K562 (cell line): Measurements from ENCODE around the gene TRNP1. TPM values are rescaled to one million over a fixed set of nuclear protein-coding genes. Genes with fewer than 3 reads are reported as not detected.

Experiments
- ATAC-seq: fragments of 200-7000 bp; cut with Tn5 transposase; 3 replicates; pipeline ENCODE4 v1.9.1; 2020; ENCODE audit warnings: moderate library complexity
- BruUV-seq: library from RNA; stranded (reverse); fragments of 400-500 nt; replicated peaks from 2 replicates; lab custom pipeline; 2021; lab: Mats Ljungman, UMichigan
- CTCF ChIA-PET: fragments of 300-600 bp; formaldehyde crosslinking; extraction: SDS; loops from one replicate; lab custom pipeline; 2021; ENCODE audit warnings: low intra/inter-chr PET ratio; lab: Yijun Ruan, JAX
- POLR2A ChIA-PET: fragments of 300-600, 350-650 bp; sonication (Branson Sonifier 250); formaldehyde crosslinking; extraction: SDS; loops from one replicate; lab custom pipeline; 2021; ENCODE audit warnings: antibody characterized with exemption, inconsistent platforms; lab: Yijun Ruan, JAX
- DNase-seq, 4 experiments: peaks; one replicate each; pipeline versions ENCODE4 v3.0.0 to v3.0.0-alpha.2; 2011 to 2018; ENCODE audit warnings: low spot score in 3 of 4, mixed read lengths in 3 of 4; ENCODE audit errors: extremely low read depth in 1 of 4
- FAIRE-seq: peaks from 2 replicates; lab custom pipeline; 2011; peaks lifted over from hg19 to GRCh38; lab: Jason Lieb, UNC
- H2AFZ ChIP-seq: 2 replicates; pipeline ENCODE4 v1.6.0; 2011; ENCODE audit warnings: low read depth, low read length, control low read depth, inconsistent platforms
- H3K27ac ChIP-seq: fragments of 200-600 bp; 3 replicates; pipeline ENCODE4 v1.8.0; 2011; ENCODE audit warnings: low read depth, mild to moderate bottlenecking, control low read depth, inconsistent platforms, low read length, moderate library complexity, mixed read lengths; ENCODE audit errors: extremely low read depth
- H3K27me3 ChIP-seq, 2 experiments: fragments of 300-600 bp in 1 of 2; 2 replicates in 1 of 2; 3 replicates in 1 of 2; pipeline versions ENCODE4 v1.6.0 to v1.8.0; 2011; ENCODE audit warnings: inconsistent platforms in 2 of 2, low read length in 2 of 2, mild to moderate bottlenecking in 1 of 2, mixed read lengths in 1 of 2, moderate library complexity in 1 of 2; ENCODE audit not compliant: control insufficient read depth in 2 of 2, insufficient read depth in 2 of 2
- H3K36me3 ChIP-seq: fragments of 300-600 bp; 3 replicates; pipeline ENCODE4 v1.8.0; 2011; ENCODE audit warnings: mild to moderate bottlenecking, low read length, inconsistent platforms; ENCODE audit not compliant: control insufficient read depth, insufficient read depth
- H3K4me1 ChIP-seq, 2 experiments: fragments of 200-600 bp in 1 of 2; replicated peaks in 1 of 2; 2 replicates in 1 of 2; 3 replicates in 1 of 2; pipeline versions ENCODE4 v1.5.1 to v1.8.0; 2011; ENCODE audit warnings: inconsistent platforms in 2 of 2, low read length in 2 of 2, mild to moderate bottlenecking in 1 of 2, mixed read lengths in 1 of 2, moderate library complexity in 1 of 2; ENCODE audit not compliant: control insufficient read depth in 2 of 2, insufficient read depth in 2 of 2
- H3K4me2 ChIP-seq: 2 replicates; pipeline ENCODE4 v1.6.1; 2011; ENCODE audit warnings: low read length, control low read depth, inconsistent platforms, mixed read lengths; ENCODE audit not compliant: insufficient read depth
- H3K4me3 ChIP-seq: fragments of 200-600 bp; sonication (generic), shearing (Covaris generic); 2 replicates; pipeline ENCODE4 v1.5.1; 2016; ENCODE audit warnings: control low read depth, inconsistent platforms
- H3K79me2 ChIP-seq: fragments of 200-600 bp; 3 replicates; pipeline ENCODE4 v1.8.0; 2011; ENCODE audit warnings: low read length, inconsistent platforms; ENCODE audit not compliant: control insufficient read depth, insufficient read depth
- H3K9ac ChIP-seq, 2 experiments: 2 replicates each; pipeline versions ENCODE4 v1.6.0 to v1.6.1; 2011; ENCODE audit warnings: low read depth in 2 of 2, low read length in 2 of 2, control low read depth in 1 of 2, inconsistent platforms in 1 of 2, mild to moderate bottlenecking in 1 of 2, mixed read lengths in 1 of 2; ENCODE audit not compliant: insufficient read depth in 1 of 2
- H3K9me1 ChIP-seq: one replicate; pipeline ENCODE4 v1.6.0; 2011; ENCODE audit warnings: inconsistent platforms, mild to moderate bottlenecking, low read length, moderate library complexity; ENCODE audit not compliant: control insufficient read depth, insufficient read depth
- H3K9me3 ChIP-seq: replicated peaks from 2 replicates; pipeline ENCODE4 v1.5.1; 2011; ENCODE audit warnings: low read depth, low read length, inconsistent platforms; ENCODE audit not compliant: control insufficient read depth, insufficient read depth
- H4K20me1 ChIP-seq: replicated peaks from 2 replicates; pipeline ENCODE4 v1.6.1; 2011; ENCODE audit warnings: low read length, inconsistent platforms, mixed read lengths; ENCODE audit not compliant: control insufficient read depth, insufficient read depth
- CHD4 ChIP-seq: fragments of 200-600 bp; sonication (generic); IDR thresholded peaks from 3 replicates; pipeline ENCODE4 v1.6.1; 2012; ENCODE audit warnings: low read depth, mild to moderate bottlenecking, mixed read lengths, low read length, inconsistent platforms; ENCODE audit not compliant: insufficient read depth, insufficient replicate concordance, poor library complexity, severe bottlenecking
- DPF2 ChIP-seq: fragments of 450-650 bp; IDR thresholded peaks from 2 replicates; pipeline ENCODE4 v1.6.1; 2016
- GABPB1 ChIP-seq: sonication (generic); formaldehyde crosslinking; IDR thresholded peaks from 2 replicates; pipeline ENCODE4 v1.8.0; 2022; ENCODE audit warnings: mild to moderate bottlenecking, missing genetic modification reagents
- GATAD2B ChIP-seq: fragments of 450-650 bp; IDR thresholded peaks from 2 replicates; pipeline ENCODE4 v1.6.1; 2017; ENCODE audit warnings: mild to moderate bottlenecking, borderline replicate concordance
- HMG20B ChIP-seq: fragments of 250-450 bp; sonication (Bioruptor Pico); IDR thresholded peaks from 2 replicates; pipeline ENCODE4 v1.5.0; 2021; ENCODE audit warnings: mild to moderate bottlenecking
- KDM1A ChIP-seq, 2 experiments: fragments of 450-650 bp; IDR thresholded peaks; 2 replicates each; pipeline ENCODE4 v1.6.1; 2016; ENCODE audit warnings: mild to moderate bottlenecking in 2 of 2
- KLF1 ChIP-seq: fragments of 450-650 bp; IDR thresholded peaks from 2 replicates; pipeline ENCODE4 v1.6.1; 2016; ENCODE audit warnings: missing genetic modification characterization, missing compliant biosample characterization
- NFIC ChIP-seq: fragments of 450-650 bp; IDR thresholded peaks from 2 replicates; pipeline ENCODE4 v1.6.1; 2017; ENCODE audit warnings: mild to moderate bottlenecking, inconsistent platforms
- PTBP1 ChIP-seq: fragments of 200-400 bp; formaldehyde crosslinking; IDR thresholded peaks from 2 replicates; pipeline ENCODE4 v1.6.1; 2017; ENCODE audit warnings: low read depth, low read length
- RBM25 ChIP-seq: fragments of 200-400 bp; formaldehyde crosslinking; IDR thresholded peaks from 2 replicates; pipeline ENCODE4 v1.6.1; 2018; ENCODE audit warnings: low read length, low read depth, moderate library complexity; ENCODE audit not compliant: severe bottlenecking
- RCOR1 ChIP-seq, 2 experiments: IDR thresholded peaks; 2 replicates each; pipeline ENCODE4 v1.6.1; 2012; ENCODE audit warnings: low read depth in 2 of 2, low read length in 2 of 2, borderline replicate concordance in 1 of 2, improper control_type of control experiment in 1 of 2
- RFX5 ChIP-seq: IDR thresholded peaks from 2 replicates; pipeline ENCODE4 v1.6.1; 2011; ENCODE audit warnings: low read depth, mild to moderate bottlenecking, improper control_type of control experiment, low read length
- SMARCA4 ChIP-seq: fragments of 450-650 bp; IDR thresholded peaks from 2 replicates; pipeline ENCODE4 v1.6.1; 2016
- SMARCA5 ChIP-seq: fragments of 450-650 bp; IDR thresholded peaks from 2 replicates; pipeline ENCODE4 v1.6.1; 2016
- STAT5A ChIP-seq: IDR thresholded peaks from 2 replicates; pipeline ENCODE4 v1.6.1; 2012; ENCODE audit warnings: low read length, inconsistent platforms, borderline replicate concordance
- XRCC5 ChIP-seq: fragments of 200-400 bp; formaldehyde crosslinking; IDR thresholded peaks from 2 replicates; pipeline ENCODE4 v1.6.1; 2017; ENCODE audit warnings: low read depth, mild to moderate bottlenecking, low read length
- ZEB2 ChIP-seq: fragments of 450-650 bp; IDR thresholded peaks from 2 replicates; pipeline ENCODE4 v1.6.1; 2016
- ZNF140 ChIP-seq: fragments of 250-450 bp; sonication (Bioruptor Pico); IDR thresholded peaks from 2 replicates; pipeline ENCODE4 v1.8.0; 2021; ENCODE audit warnings: moderate library complexity, mild to moderate bottlenecking, inconsistent platforms
- ZNF143 ChIP-seq: sonication (generic); formaldehyde crosslinking; IDR thresholded peaks from 2 replicates; pipeline ENCODE4 v1.9.0; 2022; ENCODE audit warnings: mild to moderate bottlenecking, missing genetic modification reagents
- ZNF232 ChIP-seq: sonication (generic); formaldehyde crosslinking; IDR thresholded peaks from 2 replicates; pipeline ENCODE4 v1.8.0; 2022; ENCODE audit warnings: mild to moderate bottlenecking, missing genetic modification reagents
- WGBS: fragments of 100-300 bp; shearing (Covaris generic); methylation state at CpG from one replicate; pipeline ENCODE4 v1.1.6; 2016; ENCODE audit warnings: low coverage, mixed read lengths; ENCODE audit not compliant: insufficient coverage; ENCODE audit errors: missing lambda C conversion rate; 5-methylcytosine and 5-hydroxymethylcytosine counted together
- in situ Hi-C: fragments of 300-500 bp; cut with MboI; formaldehyde crosslinking; loops from 4 replicates; pipeline ENCODE4 v1.15.0; 2018; ENCODE audit warnings: inconsistent platforms, mixed read lengths
- intact Hi-C: fragments of 100-400 bp; cut with micrococcal nuclease; formaldehyde crosslinking; loops from 2 replicates; pipeline ENCODE4 v1.14.2; 2022
- polyA plus RNA-seq, 8 experiments: library from polyadenylated mRNA; depleted of rRNA in 4 of 8; stranded (reverse) in 5 of 8; unstranded in 3 of 8; fragments of >200 nt; fragmentation: Nextera tagmentation in 2 of 8; fragmentation: Illumina TruSeq in 1 of 8; extraction: Ambion mirVana in 2 of 8; extraction: Trizol in 1 of 8; gene quantifications; 2 replicates each; pipeline versions ENCODE4 v1.2.1 to v1.2.3, GENCODE V29; 2011 to 2014; ENCODE audit warnings: inconsistent platforms in 1 of 8, missing spikeins in 1 of 8
- total RNA-seq, 7 experiments: library from RNA; depleted of rRNA in 6 of 7; stranded (reverse); fragments of >200 nt in 6 of 7; fragmentation: Illumina TruSeq in 2 of 7; extraction: Trizol in 2 of 7; gene quantifications; 2 replicates each; pipeline versions ENCODE4 v1.2.1 to v1.2.3, GENCODE V29; 2011 to 2021; ENCODE audit warnings: low replicate concordance in 1 of 7
- TF ChIP-seq, protein P1 (sequence below): sonication (generic); formaldehyde crosslinking; IDR thresholded peaks from 2 replicates; pipeline ENCODE4 v1.8.0; 2022; ENCODE audit warnings: mild to moderate bottlenecking, missing genetic modification reagents
- TF ChIP-seq, protein P2 (sequence below), 2 experiments: fragments of 450-650 bp in 1 of 2; sonication (generic) in 1 of 2; formaldehyde crosslinking; conservative IDR thresholded peaks; 2 replicates each; pipeline versions ENCODE4 v1.4.0 to v1.8.1; 2020 to 2022; ENCODE audit warnings: mild to moderate bottlenecking in 1 of 2, missing genetic modification reagents in 1 of 2
- TF ChIP-seq, protein P3 (sequence below): sonication (generic); formaldehyde crosslinking; IDR thresholded peaks from 2 replicates; pipeline ENCODE4 v1.8.0; 2022; ENCODE audit warnings: mild to moderate bottlenecking, low read depth, missing genetic modification reagents

The TRNP1 gene
- total and polyA plus RNA-seq, 9 of the 15 experiments (the other 6 are each of a cell fraction or from before 2014, with no cell fraction given), result 0.03 to 1.3 (median 0.95) TPM

DNA sequence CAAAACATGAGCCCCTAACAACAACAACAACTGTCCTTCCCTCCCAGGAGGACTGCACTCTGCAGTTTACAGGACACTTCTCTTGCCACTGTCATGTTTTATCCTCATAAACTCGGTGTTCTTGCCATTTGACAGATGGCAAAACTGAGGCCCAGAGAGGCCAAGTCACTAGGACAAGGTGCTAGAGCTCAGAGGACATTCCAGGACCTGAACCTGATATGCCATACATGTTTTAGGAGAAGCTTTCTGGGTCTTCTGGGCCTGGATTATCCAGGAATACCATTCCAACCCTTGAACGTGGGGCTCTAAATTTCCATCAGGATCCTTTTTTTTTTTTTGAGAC lies 38.6 kb downstream of the TRNP1 start:
- ChIA-PET CTCF (interaction anchor here (0.7 kb wide), 1 partner anchor 1961 kb away, joined by 3 read pairs; no protein-coding TSS in a partner anchor), POLR2A (no interaction called here)
- Histone ChIP-seq H2AFZ (no peak overlapping the region), H3K4me3 (no peak overlapping the region), H3K27ac (no peak overlapping the region), H3K4me1 (peaks cover 8 to 22% of the 10 kb centered on the region in 2 experiments; a peak in 4 of 5 replicates), H3K9me1 (no peaks in the 10 kb centered on the region), H4K20me1 (no peaks in the 10 kb centered on the region), H3K36me3 (no peaks in the 10 kb centered on the region), H3K4me2 (no peak overlapping the region), H3K79me2 (no peaks in the 10 kb centered on the region), H3K9me3 (0 out of 2 replicates have a peak, but pooled peaks cover 2% of the 10 kb centered on the region), H3K9ac (peak overlapping the region in 1 of 2 experiments; percentile 31; a peak in 1 of 4 replicates), H3K27me3 (no peaks in the 10 kb centered on the region)
- WGBS, result 39% methylated on average over 2 of the region's 2 CpGs
- FAIRE-seq, result no peak
- in situ Hi-C loops (no loop called here), intact Hi-C loops (no loop called here)
- no peak for DNase-seq
- no TSS peak for BruUV-seq
- ATAC-seq, result no peak
- TF ChIP-seq NFIC, result no peak
- TF ChIP-seq PTBP1, result 0 out of 2 replicates have a peak, but pooled peaks have one; percentile 20
- no peak for TF ChIP-seq RFX5
- TF ChIP-seq STAT5A, result no peak
- TF ChIP-seq, protein P1, sequence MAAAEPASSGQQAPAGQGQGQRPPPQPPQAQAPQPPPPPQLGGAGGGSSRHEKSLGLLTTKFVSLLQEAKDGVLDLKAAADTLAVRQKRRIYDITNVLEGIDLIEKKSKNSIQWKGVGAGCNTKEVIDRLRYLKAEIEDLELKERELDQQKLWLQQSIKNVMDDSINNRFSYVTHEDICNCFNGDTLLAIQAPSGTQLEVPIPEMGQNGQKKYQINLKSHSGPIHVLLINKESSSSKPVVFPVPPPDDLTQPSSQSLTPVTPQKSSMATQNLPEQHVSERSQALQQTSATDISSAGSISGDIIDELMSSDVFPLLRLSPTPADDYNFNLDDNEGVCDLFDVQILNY (CRISPR knock-in tag), result no peak
- TF ChIP-seq RCOR1 (IDR thresholded peaks at IDR 0.05; ENCODE audit: borderline replicate concordance in 1 of 2, low read depth in 2 of 2, low read length in 2 of 2), result peak in 1 of 2 experiments; percentile 63; a peak in 2 of 4 replicates
- TF ChIP-seq, protein P2, sequence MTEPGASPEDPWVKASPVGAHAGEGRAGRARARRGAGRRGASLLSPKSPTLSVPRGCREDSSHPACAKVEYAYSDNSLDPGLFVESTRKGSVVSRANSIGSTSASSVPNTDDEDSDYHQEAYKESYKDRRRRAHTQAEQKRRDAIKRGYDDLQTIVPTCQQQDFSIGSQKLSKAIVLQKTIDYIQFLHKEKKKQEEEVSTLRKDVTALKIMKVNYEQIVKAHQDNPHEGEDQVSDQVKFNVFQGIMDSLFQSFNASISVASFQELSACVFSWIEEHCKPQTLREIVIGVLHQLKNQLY (CRISPR knock-in tag; conservative IDR thresholded peaks at IDR 0.05), result no peak
- peak; percentile 68; the same call in 1 of the 2 replicates for TF ChIP-seq SMARCA5
- no peak for TF ChIP-seq ZNF140 (CRISPR knock-in tag)
- no peak for TF ChIP-seq ZNF143 (CRISPR knock-in tag)
- TF ChIP-seq XRCC5, result no peak
- TF ChIP-seq SMARCA4, result no peak
- TF ChIP-seq HMG20B (CRISPR knock-in tag), result no peak
- TF ChIP-seq ZNF232 (CRISPR knock-in tag), result no peak
- no peak for TF ChIP-seq GATAD2B
- TF ChIP-seq RBM25, result peak; percentile 87
- TF ChIP-seq, protein P3, sequence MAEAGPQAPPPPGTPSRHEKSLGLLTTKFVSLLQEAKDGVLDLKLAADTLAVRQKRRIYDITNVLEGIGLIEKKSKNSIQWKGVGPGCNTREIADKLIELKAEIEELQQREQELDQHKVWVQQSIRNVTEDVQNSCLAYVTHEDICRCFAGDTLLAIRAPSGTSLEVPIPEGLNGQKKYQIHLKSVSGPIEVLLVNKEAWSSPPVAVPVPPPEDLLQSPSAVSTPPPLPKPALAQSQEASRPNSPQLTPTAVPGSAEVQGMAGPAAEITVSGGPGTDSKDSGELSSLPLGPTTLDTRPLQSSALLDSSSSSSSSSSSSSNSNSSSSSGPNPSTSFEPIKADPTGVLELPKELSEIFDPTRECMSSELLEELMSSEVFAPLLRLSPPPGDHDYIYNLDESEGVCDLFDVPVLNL (CRISPR knock-in tag), result no peak
- TF ChIP-seq GABPB1, result no peak
- no peak for TF ChIP-seq ZEB2
- peak; percentile 81 for TF ChIP-seq CHD4
- no peak for TF ChIP-seq DPF2
- no peak for TF ChIP-seq KLF1 (tag)
- TF ChIP-seq KDM1A (IDR thresholded peaks at IDR 0.05), result peak; percentile 62 to 81
